A549 treated with CpdA at 1 μM for 4 hours (cell line): ENCODE data around the gene FOXO1. TPM values are rescaled to one million over a fixed set of nuclear protein-coding genes. Genes with fewer than 3 reads are reported as not detected.

ENCODE experiments used
- total RNA-seq: library from RNA; stranded (reverse); fragments of 200-300 nt; extraction: Qiagen RNA extraction; gene quantifications from 5 replicates; pipeline ENCODE4 v1.2.3, GENCODE V29; 2022; ENCODE audit warnings: low read depth

Gene FOXO1
- total RNA-seq: 2.6 to 3.5 TPM (median 3.1 TPM) in 5 replicates

DNA sequence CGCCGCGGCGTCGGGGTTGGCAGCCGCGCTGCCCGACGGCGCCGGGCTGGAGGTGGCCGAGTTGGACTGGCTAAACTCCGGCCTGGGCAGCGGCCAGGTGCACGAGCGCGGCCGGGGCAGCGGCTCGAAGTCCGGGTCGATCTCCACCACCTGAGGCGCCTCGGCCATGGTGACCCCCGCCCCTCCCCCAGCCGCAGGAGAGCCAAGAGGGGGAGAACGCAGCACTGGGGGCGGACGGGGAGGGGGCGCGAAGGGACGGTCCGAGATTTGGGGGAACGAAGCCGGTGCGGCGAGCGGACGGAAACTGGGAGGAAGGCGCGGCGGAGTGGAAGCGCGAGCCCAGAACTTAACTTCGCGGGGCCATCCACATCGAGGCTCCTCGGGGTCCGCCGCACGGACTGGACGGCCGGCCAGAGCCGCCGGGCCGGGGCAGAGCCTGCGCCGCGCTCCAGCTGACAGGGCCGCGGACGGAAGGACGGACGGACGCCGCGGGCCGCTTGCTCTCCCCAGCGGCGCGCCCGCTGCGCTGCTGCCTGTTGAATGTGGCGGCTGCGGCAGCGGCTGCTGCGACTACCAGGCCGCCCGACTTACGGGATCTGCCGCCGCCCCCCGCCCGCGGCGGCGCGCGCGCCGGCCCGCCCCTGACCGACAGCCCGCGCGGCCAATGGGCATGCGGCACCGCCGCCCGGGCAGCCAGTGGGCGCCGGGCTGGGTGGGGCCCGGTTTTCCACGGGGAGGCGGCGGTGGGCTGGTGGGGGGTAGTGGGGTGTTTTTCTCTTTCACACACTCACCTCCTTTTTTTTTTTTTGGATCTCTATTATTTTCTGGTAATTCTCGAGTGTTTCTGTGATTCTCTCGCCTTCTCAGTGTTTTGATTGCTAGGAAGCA is at the start of gene FOXO1:
TSS of gene FOXO1 (minus strand) at position 597 of the 888 bp plus-strand sequence. CDS start at position 168, 429 bp downstream.

Other genes with a start within 250 kb of the FOXO1 start
- 11.7 to 14.5 TPM (median 14.3 TPM) in 5 replicates for gene MRPS31, start 104.5 kb upstream of the FOXO1 start, total RNA-seq
- gene SLC25A15, start 123.0 kb upstream of the FOXO1 start, total RNA-seq: 13.8 to 21.1 TPM (median 17.1 TPM) in 5 replicates